Suprapubic skin (tissue), 4 donors: Measurements from ENCODE around the gene SET. TPM values are rescaled to one million over a fixed set of nuclear protein-coding genes. Genes with fewer than 3 reads are reported as not detected.

Source experiments
- DNase-seq, 2 donors: peaks; one replicate each; pipeline ENCODE4 v3.0.0-alpha.2; 2019; ENCODE audit warnings: low spot score in 2 of 2
- H3K27ac ChIP-seq: fragments of 200-600 bp; sonication (generic); one replicate; pipeline ENCODE4 v1.5.1; 2019
- H3K27me3 ChIP-seq: fragments of 200-600 bp; sonication (generic); one replicate; pipeline ENCODE4 v1.5.1; 2019
- H3K36me3 ChIP-seq: fragments of 200-600 bp; sonication (generic); one replicate; pipeline ENCODE4 v1.5.1; 2019
- H3K4me1 ChIP-seq: fragments of 200-600 bp; sonication (generic); one replicate; pipeline ENCODE4 v1.5.1; 2019
- H3K4me3 ChIP-seq: fragments of 200-600 bp; sonication (generic); one replicate; pipeline ENCODE4 v1.5.1; 2019; ENCODE audit warnings: mild to moderate bottlenecking
- H3K9me3 ChIP-seq: fragments of 200-600 bp; sonication (generic); one replicate; pipeline ENCODE4 v1.5.1; 2019
- EP300 ChIP-seq: sonication (generic); formaldehyde crosslinking; IDR thresholded peaks from one replicate; pipeline ENCODE4 v1.6.1; 2017; ENCODE audit warnings: antibody characterized with exemption
- POLR2A ChIP-seq, 2 donors: fragments of 450-650 bp; IDR thresholded peaks; one replicate each; pipeline ENCODE4 v1.6.1; 2017; ENCODE audit warnings: antibody characterized with exemption in 2 of 2, mild to moderate bottlenecking in 2 of 2, moderate library complexity in 2 of 2
- POLR2AphosphoS5 ChIP-seq, 3 donors: sonication (generic); formaldehyde crosslinking; IDR thresholded peaks; one replicate each; pipeline ENCODE4 v1.6.1; 2017; ENCODE audit warnings: antibody characterized with exemption in 3 of 3
- WGBS: methylation state at CpG from one replicate; pipeline ENCODE4 v1.1.5; 2018; 5-methylcytosine and 5-hydroxymethylcytosine counted together
- total RNA-seq, 4 donors: library from RNA; depleted of rRNA; stranded (reverse); fragments of >200 nt; gene quantifications; one replicate each; pipeline ENCODE4 v1.1.0, GENCODE V29; 2016
- TF ChIP-seq, protein P1 (sequence below), 2 donors: fragments of 200-600 bp in 1 of 2; fragments of 450-650 bp in 1 of 2; sonication (generic) in 1 of 2; IDR thresholded peaks; one replicate each; pipeline ENCODE4 v1.5.1; 2016 to 2019; ENCODE audit warnings: antibody characterized with exemption in 2 of 2, mild to moderate bottlenecking in 1 of 2, moderate library complexity in 1 of 2

Gene SET
- total RNA-seq, 4 donors from 2014 or later, result 101 to 166 (median 161) TPM

DNA sequence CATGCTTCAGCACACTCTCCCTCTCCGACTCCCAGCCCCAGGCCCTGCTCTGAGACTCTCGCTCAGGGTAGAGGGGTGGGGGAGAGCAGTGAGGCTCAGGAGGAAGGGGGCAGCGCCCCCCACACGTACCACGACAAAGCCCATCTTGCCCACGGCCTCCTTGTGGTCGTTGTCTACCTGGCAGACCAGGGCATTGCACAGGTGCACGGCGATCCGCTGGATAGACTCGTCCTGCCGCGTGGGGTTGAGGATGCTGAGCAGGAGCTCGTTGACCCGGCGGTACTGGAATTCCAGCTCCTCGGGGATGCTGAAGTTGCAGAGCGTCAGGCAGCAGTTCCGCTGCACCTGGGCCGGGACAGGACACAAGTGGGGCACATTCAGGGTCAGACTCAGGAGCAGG is 53.4 kb downstream of the SET start:
- no peaks in the 10 kb centered on the region for H3K9me3 ChIP-seq
- no peak overlapping the region for H3K27ac ChIP-seq
- no peak overlapping the region for H3K4me3 ChIP-seq
- TF ChIP-seq, protein P1, sequence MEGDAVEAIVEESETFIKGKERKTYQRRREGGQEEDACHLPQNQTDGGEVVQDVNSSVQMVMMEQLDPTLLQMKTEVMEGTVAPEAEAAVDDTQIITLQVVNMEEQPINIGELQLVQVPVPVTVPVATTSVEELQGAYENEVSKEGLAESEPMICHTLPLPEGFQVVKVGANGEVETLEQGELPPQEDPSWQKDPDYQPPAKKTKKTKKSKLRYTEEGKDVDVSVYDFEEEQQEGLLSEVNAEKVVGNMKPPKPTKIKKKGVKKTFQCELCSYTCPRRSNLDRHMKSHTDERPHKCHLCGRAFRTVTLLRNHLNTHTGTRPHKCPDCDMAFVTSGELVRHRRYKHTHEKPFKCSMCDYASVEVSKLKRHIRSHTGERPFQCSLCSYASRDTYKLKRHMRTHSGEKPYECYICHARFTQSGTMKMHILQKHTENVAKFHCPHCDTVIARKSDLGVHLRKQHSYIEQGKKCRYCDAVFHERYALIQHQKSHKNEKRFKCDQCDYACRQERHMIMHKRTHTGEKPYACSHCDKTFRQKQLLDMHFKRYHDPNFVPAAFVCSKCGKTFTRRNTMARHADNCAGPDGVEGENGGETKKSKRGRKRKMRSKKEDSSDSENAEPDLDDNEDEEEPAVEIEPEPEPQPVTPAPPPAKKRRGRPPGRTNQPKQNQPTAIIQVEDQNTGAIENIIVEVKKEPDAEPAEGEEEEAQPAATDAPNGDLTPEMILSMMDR (IDR thresholded peaks at IDR 0.05), result no peak
- TF ChIP-seq POLR2AphosphoS5 (IDR thresholded peaks at IDR 0.05) (no peak), EP300 (no peak), POLR2A (IDR thresholded peaks at IDR 0.05) (no peak)
- 87% methylated on average over 20 of the region's 20 CpGs for WGBS
- H3K36me3 ChIP-seq, result peaks cover 55% of the 10 kb centered on the region
- no peak for DNase-seq
- H3K4me1 ChIP-seq, result no peaks in the 10 kb centered on the region
- no peaks in the 10 kb centered on the region for H3K27me3 ChIP-seq

- Histone ChIP-seq H3K27ac (no peak overlapping the region), H3K27me3 (no peaks in the 10 kb centered on the region), H3K4me3 (no peak overlapping the region), H3K36me3 (peaks cover 58% of the 10 kb centered on the region), H3K4me1 (no peaks in the 10 kb centered on the region), H3K9me3 (no peaks in the 10 kb centered on the region)
- WGBS, result 95% methylated on average over 1 of the region's 1 CpG
- no peak for DNase-seq
- TF ChIP-seq POLR2A (IDR thresholded peaks at IDR 0.05) (no peak), EP300 (no peak)
Observed at GRCh38 chr9:128743421-128743820, 54.4 kb downstream of the SET start.

Other genes starting within 250 kb of the SET start
- 10 to 100 TPM; 20.8 to 28.2 (median 24.7) TPM for gene ODF2, start 233.2 kb upstream of the SET start, total RNA-seq
- 10 to 100 TPM; 27.5 to 39.6 (median 28.5) TPM for gene GLE1, start 184.5 kb upstream of the SET start, total RNA-seq
- gene SPTAN1, start 136.6 kb upstream of the SET start, total RNA-seq, result 100 to 1,000 TPM; 251 to 476 (median 354) TPM
- gene DYNC2I2, start 32.4 kb upstream of the SET start, total RNA-seq, result 10 to 100 TPM; 43.5 to 52.4 (median 45.8) TPM
- 1 to 10 TPM; 3.4 to 6.0 (median 4.4) TPM for gene PKN3, start 13.3 kb downstream of the SET start, total RNA-seq
- 10 to 100 TPM; 31.5 to 90.5 (median 75.0) TPM for gene ZDHHC12, start 34.9 kb downstream of the SET start, total RNA-seq
- gene ZER1, start 82.7 kb downstream of the SET start, total RNA-seq, result 10 to 100 TPM; 53.7 to 75.3 (median 67.7) TPM
- 10 to 100 TPM; 11.9 to 27.8 (median 20.0) TPM for gene TBC1D13, start 98.0 kb downstream of the SET start, total RNA-seq
- 10 to 100 TPM; 11.5 to 34.0 (median 21.6) TPM for gene ENDOG, start 129.3 kb downstream of the SET start, total RNA-seq
- gene SPOUT1, start 140.6 kb downstream of the SET start, total RNA-seq, result 10 to 100 TPM; 44.2 to 97.4 (median 79.4) TPM
- gene KYAT1, start 192.7 kb downstream of the SET start, total RNA-seq, result 10 to 100 TPM; 10.6 to 17.1 (median 14.6) TPM
- gene LRRC8A, start 192.9 kb downstream of the SET start, total RNA-seq, result 100 to 1,000 TPM in 3 of 4 donors, 10 to 100 TPM in 1; 77.3 to 127 (median 108) TPM
- 10 to 100 TPM; 39.1 to 73.5 (median 49.5) TPM for gene PHYHD1, start 231.8 kb downstream of the SET start, total RNA-seq